HepG2 (cell line): Measurements from ENCODE around the gene STN1. TPM values are rescaled to one million over a fixed set of nuclear protein-coding genes. Genes with fewer than 3 reads are reported as not detected.

Experiments
- ATAC-seq: fragments of 200-7000 bp; cut with Tn5 transposase; 3 replicates; pipeline ENCODE4 v1.9.1; 2020; ENCODE audit warnings: mild to moderate bottlenecking, moderate library complexity
- BruUV-seq: library from RNA; stranded (reverse); fragments of 400-500 nt; replicated peaks from 2 replicates; lab custom pipeline; 2021; lab: Mats Ljungman, UMichigan
- CTCF ChIA-PET: fragments of 300-600 bp; formaldehyde crosslinking; extraction: SDS; loops from one replicate; lab custom pipeline; 2021; ENCODE audit warnings: low total read pairs, inconsistent platforms, low intra/inter-chr PET ratio; lab: Yijun Ruan, JAX
- POLR2A ChIA-PET: fragments of 350-600 bp; sonication (Branson Sonifier 250); formaldehyde crosslinking; loops from one replicate; lab custom pipeline; 2020; ENCODE audit warnings: antibody characterized with exemption, inconsistent platforms; lab: Yijun Ruan, JAX
- DNase-seq: peaks from one replicate; pipeline ENCODE4 v3.0.0-alpha.2; 2015; ENCODE audit warnings: low spot score
- FAIRE-seq: peaks from 3 replicates; lab custom pipeline; 2011; peaks lifted over from hg19 to GRCh38; lab: Jason Lieb, UNC
- H2AFZ ChIP-seq: one replicate; pipeline ENCODE4 v1.6.1; 2011; ENCODE audit warnings: low read length, inconsistent platforms
- H3K27ac ChIP-seq: fragments of 300-600 bp; 3 replicates; pipeline ENCODE4 v1.8.0; 2011; ENCODE audit warnings: mixed run types, mild to moderate bottlenecking, mixed read lengths, low read length, inconsistent platforms; ENCODE audit not compliant: insufficient read depth; ENCODE audit errors: extremely low read length
- H3K27me3 ChIP-seq, 2 experiments: fragments of 200-600 bp in 1 of 2; 2 replicates in 1 of 2; 3 replicates in 1 of 2; pipeline versions ENCODE4 v1.6.0 to v1.8.0; 2011; ENCODE audit warnings: low read length in 2 of 2, mild to moderate bottlenecking in 2 of 2, moderate library complexity in 2 of 2, inconsistent platforms in 1 of 2; ENCODE audit not compliant: insufficient read depth in 2 of 2, control insufficient read depth in 1 of 2
- H3K36me3 ChIP-seq, 2 experiments: fragments of 200-600 bp in 1 of 2; replicated peaks in 1 of 2; 2 replicates in 1 of 2; 3 replicates in 1 of 2; pipeline versions ENCODE4 v1.5.1 to v1.8.0; 2011; ENCODE audit warnings: low read length in 2 of 2, inconsistent platforms in 1 of 2; ENCODE audit not compliant: insufficient read depth in 2 of 2, control insufficient read depth in 1 of 2
- H3K4me1 ChIP-seq: 2 replicates; pipeline ENCODE4 v1.5.1; 2012; ENCODE audit warnings: low read length, inconsistent platforms; ENCODE audit not compliant: insufficient read depth
- H3K4me2 ChIP-seq: 2 replicates; pipeline ENCODE4 v1.6.0; 2011; ENCODE audit warnings: low read depth, low read length, inconsistent platforms
- H3K4me3 ChIP-seq, 3 experiments: fragments of 200-600 bp in 1 of 3; sonication (generic), shearing (Covaris generic) in 1 of 3; replicated peaks in 1 of 3; 2 replicates each; pipeline ENCODE4 v1.5.1; 2011 to 2016; ENCODE audit warnings: low read length in 3 of 3, inconsistent platforms in 2 of 3, low read depth in 2 of 3, mild to moderate bottlenecking in 2 of 3, control low read depth in 1 of 3, mixed read lengths in 1 of 3; ENCODE audit not compliant: insufficient read depth in 1 of 3
- H3K79me2 ChIP-seq: one replicate; pipeline ENCODE4 v1.6.1; 2011; ENCODE audit warnings: low read length, inconsistent platforms; ENCODE audit not compliant: insufficient read depth
- H3K9ac ChIP-seq: 2 replicates; pipeline ENCODE4 v1.6.0; 2011; ENCODE audit warnings: mild to moderate bottlenecking, low read depth, low read length, inconsistent platforms; ENCODE audit not compliant: insufficient read depth
- H3K9me3 ChIP-seq: 2 replicates; pipeline ENCODE4 v1.5.1; 2012; ENCODE audit warnings: mild to moderate bottlenecking, low read length
- H4K20me1 ChIP-seq: 2 replicates; pipeline ENCODE4 v1.6.0; 2011; ENCODE audit warnings: inconsistent platforms, mild to moderate bottlenecking, low read length, moderate library complexity; ENCODE audit not compliant: insufficient read depth
- DNMT3B ChIP-seq: conservative IDR thresholded peaks from 2 replicates; pipeline ENCODE4 v1.6.1; 2016; ENCODE audit warnings: missing biosample characterization, control low read depth
- KDM5B ChIP-seq: sonication (generic); formaldehyde crosslinking; IDR thresholded peaks from 2 replicates; pipeline ENCODE4 v1.4.0; 2020; ENCODE audit warnings: missing genetic modification reagents, mild to moderate bottlenecking, borderline replicate concordance
- MED13 ChIP-seq: sonication (generic); formaldehyde crosslinking; IDR thresholded peaks from 2 replicates; pipeline ENCODE4 v1.5.0; 2020; ENCODE audit warnings: missing genetic modification reagents
- NPAS2 ChIP-seq: sonication (generic); formaldehyde crosslinking; IDR thresholded peaks from 2 replicates; pipeline ENCODE4 v1.8.0; 2022; ENCODE audit warnings: mild to moderate bottlenecking, missing genetic modification reagents, borderline replicate concordance
- PHF21A ChIP-seq: sonication (generic); formaldehyde crosslinking; IDR thresholded peaks from 2 replicates; pipeline ENCODE4 v1.5.0; 2020; ENCODE audit warnings: mild to moderate bottlenecking, missing genetic modification reagents
- SPEN ChIP-seq: sonication (generic); formaldehyde crosslinking; IDR thresholded peaks from 2 replicates; pipeline ENCODE4 v1.5.1; 2020; ENCODE audit warnings: low read depth, mild to moderate bottlenecking, missing genetic modification reagents
- ZNF292 ChIP-seq: sonication (generic); formaldehyde crosslinking; IDR thresholded peaks from 2 replicates; pipeline ENCODE4 v1.8.1; 2022; ENCODE audit warnings: mild to moderate bottlenecking, low read depth, missing genetic modification reagents, borderline replicate concordance
- ZNF30 ChIP-seq: sonication (generic); formaldehyde crosslinking; IDR thresholded peaks from 2 replicates; pipeline ENCODE4 v1.5.0; 2020; ENCODE audit warnings: mild to moderate bottlenecking, missing genetic modification reagents
- ZNF335 ChIP-seq: sonication (generic); formaldehyde crosslinking; IDR thresholded peaks from 2 replicates; pipeline ENCODE4 v1.4.0; 2020; ENCODE audit warnings: missing genetic modification reagents
- ZNF552 ChIP-seq: sonication (generic); formaldehyde crosslinking; IDR thresholded peaks from 2 replicates; pipeline ENCODE4 v1.9.0; 2022; ENCODE audit warnings: missing genetic modification reagents, mild to moderate bottlenecking, borderline replicate concordance
- ZNF607 ChIP-seq: sonication (generic); formaldehyde crosslinking; IDR thresholded peaks from 2 replicates; pipeline ENCODE4 v1.5.1; 2020; ENCODE audit warnings: missing genetic modification reagents, mild to moderate bottlenecking, borderline replicate concordance
- ZNF775 ChIP-seq: sonication (generic); formaldehyde crosslinking; IDR thresholded peaks from 2 replicates; pipeline ENCODE4 v1.4.0; 2020; ENCODE audit warnings: missing genetic modification reagents, mild to moderate bottlenecking, moderate library complexity, borderline replicate concordance
- ZNF878 ChIP-seq: sonication (generic); formaldehyde crosslinking; IDR thresholded peaks from 2 replicates; pipeline ENCODE4 v1.8.1; 2023; ENCODE audit warnings: mild to moderate bottlenecking, missing genetic modification reagents, moderate library complexity
- WGBS: methylation state at CpG from one replicate; pipeline ENCODE4 v1.1.6; 2017; ENCODE audit warnings: low lambda C conversion rate; 5-methylcytosine and 5-hydroxymethylcytosine counted together
- in situ Hi-C: cut with HindIII; loops from 2 replicates; pipeline ENCODE4 v1.10.0; 2017; ENCODE audit warnings: low pct_unique_long_range_greater_than_20kb; ENCODE audit not compliant: extremely low pct_ligation_motif_present
- intact Hi-C: fragments of 100-400 bp; cut with micrococcal nuclease; formaldehyde crosslinking; loops from one replicate; pipeline ENCODE4 v1.10.0; 2022; ENCODE audit not compliant: unreplicated experiment
- polyA plus RNA-seq, 8 experiments: library from polyadenylated mRNA; depleted of rRNA in 3 of 8; stranded (reverse) in 7 of 8; unstranded in 1 of 8; fragments of >200 nt; fragmentation: Illumina TruSeq in 4 of 8; extraction: Trizol in 4 of 8; gene quantifications; 2 replicates each; pipeline versions ENCODE4 v1.2.1 to v1.2.3, GENCODE V29; 2011 to 2016; ENCODE audit warnings: low read depth in 4 of 8, missing spikeins in 1 of 8, mixed read lengths in 1 of 8; ENCODE audit not compliant: insufficient read depth in 1 of 8
- total RNA-seq, 5 experiments: library from RNA; depleted of rRNA; stranded (reverse); fragments of >200 nt; fragmentation: Illumina TruSeq; extraction: Trizol; gene quantifications; 2 replicates each; pipeline ENCODE4 v1.2.3, GENCODE V29; 2016; ENCODE audit warnings: low read depth in 1 of 5
- TF ChIP-seq, protein P1 (sequence below): sonication (generic); formaldehyde crosslinking; IDR thresholded peaks from 2 replicates; pipeline ENCODE4 v1.5.1; 2020; ENCODE audit warnings: mild to moderate bottlenecking, missing genetic modification reagents, moderate library complexity
- TF ChIP-seq, protein P2 (sequence below): sonication (generic); formaldehyde crosslinking; IDR thresholded peaks from 2 replicates; pipeline ENCODE4 v1.5.1; 2020; ENCODE audit warnings: missing genetic modification reagents, mild to moderate bottlenecking, borderline replicate concordance
- TF ChIP-seq, protein P3 (sequence below): sonication (generic); formaldehyde crosslinking; IDR thresholded peaks from 2 replicates; pipeline ENCODE4 v1.5.0; 2020; ENCODE audit warnings: missing genetic modification reagents, mild to moderate bottlenecking, borderline replicate concordance

Gene STN1
- total and polyA plus RNA-seq, 2 of the 13 experiments (the other 11 are each of a cell fraction or from before 2014, with no cell fraction given) = 17.6 to 22.7 TPM

DNA sequence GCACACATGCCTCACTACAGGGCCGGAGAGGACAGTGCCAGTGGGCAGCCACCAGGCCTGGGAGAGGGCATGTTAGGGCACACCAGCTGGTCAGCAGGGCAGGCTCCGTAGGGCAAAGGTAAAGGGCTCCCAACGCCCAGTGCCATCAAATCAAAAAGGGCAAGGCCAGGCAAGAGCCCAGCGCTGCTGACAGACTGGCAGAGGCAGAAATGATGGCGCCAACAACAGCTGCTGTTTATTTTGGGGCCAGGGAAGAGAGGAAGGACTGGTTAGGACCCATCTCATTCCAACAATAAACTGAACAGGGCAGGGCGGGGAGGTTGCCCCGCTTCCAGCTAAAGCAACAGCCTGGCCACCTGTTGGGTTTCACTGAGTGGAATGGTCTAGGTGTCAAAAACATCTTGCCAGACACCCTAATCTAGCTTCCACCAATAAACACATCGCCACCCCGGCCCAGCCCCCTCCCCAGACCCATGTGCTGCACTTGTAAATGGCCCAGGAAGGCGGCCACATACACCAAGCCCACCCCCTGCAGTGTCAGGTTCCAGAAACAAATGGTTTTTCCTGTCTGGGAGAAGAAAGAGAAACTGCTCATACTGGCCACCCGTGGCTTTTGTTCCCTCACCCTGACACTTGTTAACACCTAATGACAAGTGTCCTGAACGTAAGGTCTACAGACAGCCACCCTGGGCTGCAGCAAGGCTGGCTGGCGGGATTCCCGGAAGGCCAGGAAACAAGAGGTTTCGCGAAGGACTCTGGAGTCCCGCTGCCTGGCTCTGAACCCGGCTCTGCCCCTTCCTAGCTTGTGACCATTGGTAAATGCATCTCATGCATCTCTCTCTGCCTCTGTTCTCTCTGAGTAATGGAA, 77.9 kb downstream of the STN1 start (continued):
- TF ChIP-seq, protein P1, sequence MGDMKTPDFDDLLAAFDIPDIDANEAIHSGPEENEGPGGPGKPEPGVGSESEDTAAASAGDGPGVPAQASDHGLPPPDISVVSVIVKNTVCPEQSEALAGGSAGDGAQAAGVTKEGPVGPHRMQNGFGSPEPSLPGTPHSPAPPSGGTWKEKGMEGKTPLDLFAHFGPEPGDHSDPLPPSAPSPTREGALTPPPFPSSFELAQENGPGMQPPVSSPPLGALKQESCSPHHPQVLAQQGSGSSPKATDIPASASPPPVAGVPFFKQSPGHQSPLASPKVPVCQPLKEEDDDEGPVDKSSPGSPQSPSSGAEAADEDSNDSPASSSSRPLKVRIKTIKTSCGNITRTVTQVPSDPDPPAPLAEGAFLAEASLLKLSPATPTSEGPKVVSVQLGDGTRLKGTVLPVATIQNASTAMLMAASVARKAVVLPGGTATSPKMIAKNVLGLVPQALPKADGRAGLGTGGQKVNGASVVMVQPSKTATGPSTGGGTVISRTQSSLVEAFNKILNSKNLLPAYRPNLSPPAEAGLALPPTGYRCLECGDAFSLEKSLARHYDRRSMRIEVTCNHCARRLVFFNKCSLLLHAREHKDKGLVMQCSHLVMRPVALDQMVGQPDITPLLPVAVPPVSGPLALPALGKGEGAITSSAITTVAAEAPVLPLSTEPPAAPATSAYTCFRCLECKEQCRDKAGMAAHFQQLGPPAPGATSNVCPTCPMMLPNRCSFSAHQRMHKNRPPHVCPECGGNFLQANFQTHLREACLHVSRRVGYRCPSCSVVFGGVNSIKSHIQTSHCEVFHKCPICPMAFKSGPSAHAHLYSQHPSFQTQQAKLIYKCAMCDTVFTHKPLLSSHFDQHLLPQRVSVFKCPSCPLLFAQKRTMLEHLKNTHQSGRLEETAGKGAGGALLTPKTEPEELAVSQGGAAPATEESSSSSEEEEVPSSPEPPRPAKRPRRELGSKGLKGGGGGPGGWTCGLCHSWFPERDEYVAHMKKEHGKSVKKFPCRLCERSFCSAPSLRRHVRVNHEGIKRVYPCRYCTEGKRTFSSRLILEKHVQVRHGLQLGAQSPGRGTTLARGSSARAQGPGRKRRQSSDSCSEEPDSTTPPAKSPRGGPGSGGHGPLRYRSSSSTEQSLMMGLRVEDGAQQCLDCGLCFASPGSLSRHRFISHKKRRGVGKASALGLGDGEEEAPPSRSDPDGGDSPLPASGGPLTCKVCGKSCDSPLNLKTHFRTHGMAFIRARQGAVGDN (CRISPR knock-in tag) = 0 out of 2 replicates have a peak, but pooled peaks have one; percentile 13
- no peak for TF ChIP-seq NPAS2 (CRISPR knock-in tag)
- TF ChIP-seq PHF21A (CRISPR knock-in tag) = no peak

DNA sequence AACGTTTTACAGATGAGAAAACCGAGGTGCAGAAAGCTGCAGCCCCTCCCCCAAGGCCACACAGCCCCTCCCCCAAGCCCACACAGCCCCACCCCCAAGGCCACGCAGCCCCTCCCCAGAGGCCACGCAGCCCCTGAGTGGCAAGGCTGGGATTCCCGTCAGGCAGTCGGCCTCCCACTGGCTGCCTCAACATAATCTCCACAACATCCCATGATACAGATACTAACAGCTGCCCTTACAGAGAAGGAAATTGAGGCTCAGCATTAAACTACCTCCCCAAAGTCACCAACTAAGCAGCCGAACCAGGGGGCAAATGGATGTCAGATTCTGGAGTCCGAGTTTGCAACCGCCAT, 78.5 kb downstream of the STN1 start:
- BruUV-seq = no TSS peak
- FAIRE-seq = no peak
- Histone ChIP-seq H3K4me3 (no peak overlapping the region), H3K9me3 (no peaks in the 10 kb centered on the region), H3K27ac (no peak overlapping the region), H3K27me3 (no peaks in the 10 kb centered on the region), H3K79me2 (peaks cover 95% of the 10 kb centered on the region), H3K4me1 (peaks cover 97% of the 10 kb centered on the region), H3K36me3 (peaks cover 0 to 6% of the 10 kb centered on the region in 2 experiments; a peak in 2 of 5 replicates), H2AFZ (no peak overlapping the region), H4K20me1 (peaks cover 43% of the 10 kb centered on the region), H3K4me2 (no peak overlapping the region), H3K9ac (no peak overlapping the region)
- WGBS = 95% methylated on average over 7 of the region's 9 CpGs
- ChIA-PET POLR2A (interaction anchor here (0.9 to 1.8 kb wide), 4 partner anchors 12 to 45 kb away, joined by 3 to 7 read pairs (median 4); no protein-coding TSS in a partner anchor), CTCF (no interaction called here)
- no peak for DNase-seq
- intact Hi-C loops = no loop called here
- no peak for ATAC-seq
- in situ Hi-C loops = no loop called here
- TF ChIP-seq ZNF30 = no peak
- TF ChIP-seq KDM5B = no peak
- no peak for TF ChIP-seq ZNF775
- no peak for TF ChIP-seq MED13 (CRISPR knock-in tag)
- TF ChIP-seq ZNF335 (CRISPR knock-in tag) = no peak
- no peak for TF ChIP-seq ZNF292 (CRISPR knock-in tag)
- TF ChIP-seq, protein P2, sequence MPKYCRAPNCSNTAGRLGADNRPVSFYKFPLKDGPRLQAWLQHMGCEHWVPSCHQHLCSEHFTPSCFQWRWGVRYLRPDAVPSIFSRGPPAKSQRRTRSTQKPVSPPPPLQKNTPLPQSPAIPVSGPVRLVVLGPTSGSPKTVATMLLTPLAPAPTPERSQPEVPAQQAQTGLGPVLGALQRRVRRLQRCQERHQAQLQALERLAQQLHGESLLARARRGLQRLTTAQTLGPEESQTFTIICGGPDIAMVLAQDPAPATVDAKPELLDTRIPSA (CRISPR knock-in tag) = no peak
- no peak for TF ChIP-seq ZNF552
- no peak for TF ChIP-seq ZNF607
- TF ChIP-seq ZNF878 (CRISPR knock-in tag) = no peak
- TF ChIP-seq, protein P3, sequence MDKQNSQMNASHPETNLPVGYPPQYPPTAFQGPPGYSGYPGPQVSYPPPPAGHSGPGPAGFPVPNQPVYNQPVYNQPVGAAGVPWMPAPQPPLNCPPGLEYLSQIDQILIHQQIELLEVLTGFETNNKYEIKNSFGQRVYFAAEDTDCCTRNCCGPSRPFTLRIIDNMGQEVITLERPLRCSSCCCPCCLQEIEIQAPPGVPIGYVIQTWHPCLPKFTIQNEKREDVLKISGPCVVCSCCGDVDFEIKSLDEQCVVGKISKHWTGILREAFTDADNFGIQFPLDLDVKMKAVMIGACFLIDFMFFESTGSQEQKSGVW = no peak
- no peak for TF ChIP-seq DNMT3B (CRISPR knock-in tag)
- TF ChIP-seq SPEN = no peak
